H9 (cell line): ENCODE data around the gene BIRC7. TPM values are rescaled to one million over a fixed set of nuclear protein-coding genes. Genes with fewer than 3 reads are reported as not detected.

Source experiments
- DNase-seq: peaks from one replicate; pipeline ENCODE4 v3.0.0-alpha.2; 2017
- H2AFZ ChIP-seq: one replicate; pipeline ENCODE4 v1.6.1; 2013; ENCODE audit warnings: mild to moderate bottlenecking, low read length, control low read depth, moderate library complexity
- H2AK5ac ChIP-seq: 2 replicates; pipeline ENCODE4 v1.6.1; 2013; ENCODE audit warnings: low read length, control low read depth, mixed read lengths; ENCODE audit not compliant: insufficient read length
- H2BK120ac ChIP-seq: one replicate; pipeline ENCODE4 v1.6.1; 2013; ENCODE audit warnings: low read depth, mild to moderate bottlenecking, low read length, control low read depth, inconsistent platforms; ENCODE audit not compliant: poor library complexity, severe bottlenecking
- H2BK12ac ChIP-seq: 2 replicates; pipeline ENCODE4 v1.6.1; 2013; ENCODE audit warnings: low read length, control low read depth, mixed read lengths, low read depth; ENCODE audit not compliant: insufficient read length
- H2BK15ac ChIP-seq: 2 replicates; pipeline ENCODE4 v1.6.1; 2013; ENCODE audit warnings: low read depth, low read length, control low read depth
- H2BK20ac ChIP-seq: one replicate; pipeline ENCODE4 v1.6.1; 2013; ENCODE audit warnings: low read depth, mild to moderate bottlenecking, low read length, control low read depth, inconsistent platforms; ENCODE audit not compliant: poor library complexity, severe bottlenecking
- H2BK5ac ChIP-seq: 2 replicates; pipeline ENCODE4 v1.6.1; 2013; ENCODE audit warnings: low read length, control low read depth, mixed read lengths; ENCODE audit not compliant: insufficient read length
- H3K14ac ChIP-seq: 2 replicates; pipeline ENCODE4 v1.6.1; 2013; ENCODE audit warnings: low read length, control low read depth; ENCODE audit not compliant: insufficient read depth
- H3K18ac ChIP-seq: 2 replicates; pipeline ENCODE4 v1.6.1; 2013; ENCODE audit warnings: low read depth, mild to moderate bottlenecking, mixed read lengths, low read length, control low read depth; ENCODE audit not compliant: insufficient read length
- H3K23ac ChIP-seq: 2 replicates; pipeline ENCODE4 v1.6.1; 2013; ENCODE audit warnings: low read length, control low read depth, mixed read lengths, low read depth; ENCODE audit not compliant: insufficient read length
- H3K23me2 ChIP-seq: 2 replicates; pipeline ENCODE4 v1.6.1; 2013; ENCODE audit warnings: low read depth, mild to moderate bottlenecking, mixed read lengths, low read length, control low read depth; ENCODE audit not compliant: insufficient read length, poor library complexity, severe bottlenecking
- H3K27ac ChIP-seq: 2 replicates; pipeline ENCODE4 v1.5.1; 2013; ENCODE audit warnings: low read length, control low read depth, mixed read lengths, low read depth; ENCODE audit not compliant: insufficient read length
- H3K27me3 ChIP-seq: 2 replicates; pipeline ENCODE4 v1.6.1; 2013; ENCODE audit warnings: low read length, control low read depth, inconsistent platforms; ENCODE audit not compliant: insufficient read depth
- H3K4ac ChIP-seq: 2 replicates; pipeline ENCODE4 v1.6.1; 2013; ENCODE audit warnings: low read depth, mild to moderate bottlenecking, control low read depth, inconsistent platforms, low read length, moderate library complexity
- H3K4me1 ChIP-seq: 2 replicates; pipeline ENCODE4 v1.6.1; 2013; ENCODE audit warnings: low read length, control low read depth, inconsistent platforms; ENCODE audit not compliant: insufficient read depth
- H3K4me2 ChIP-seq: 2 replicates; pipeline ENCODE4 v1.6.1; 2013; ENCODE audit warnings: low read length, control low read depth, mixed read lengths; ENCODE audit not compliant: insufficient read length, insufficient read depth
- H3K56ac ChIP-seq: 2 replicates; pipeline ENCODE4 v1.6.1; 2013; ENCODE audit warnings: low read depth, mild to moderate bottlenecking, mixed read lengths, low read length, control low read depth; ENCODE audit not compliant: insufficient read length
- H3K79me1 ChIP-seq: 2 replicates; pipeline ENCODE4 v1.6.1; 2013; ENCODE audit warnings: low read depth, mild to moderate bottlenecking, moderate library complexity, low read length, control low read depth, inconsistent platforms; ENCODE audit not compliant: insufficient read depth, poor library complexity, severe bottlenecking
- H3K79me2 ChIP-seq: 2 replicates; pipeline ENCODE4 v1.6.1; 2013; ENCODE audit warnings: low read length, control low read depth, inconsistent platforms; ENCODE audit not compliant: insufficient read depth
- H3K9ac ChIP-seq: 2 replicates; pipeline ENCODE4 v1.6.1; 2013; ENCODE audit warnings: low read length, control low read depth, mixed read lengths; ENCODE audit not compliant: insufficient read length; ENCODE audit errors: extremely low read depth
- H3K9me3 ChIP-seq: one replicate; pipeline ENCODE4 v1.6.1; 2013; ENCODE audit warnings: low read depth, low read length, inconsistent platforms; ENCODE audit not compliant: control insufficient read depth
- H3T11ph ChIP-seq: one replicate; pipeline ENCODE4 v1.6.1; 2013; ENCODE audit warnings: mild to moderate bottlenecking, low read length, control low read depth, inconsistent platforms
- H4K20me1 ChIP-seq: one replicate; pipeline ENCODE4 v1.6.1; 2013; ENCODE audit not compliant: control insufficient read depth, insufficient read length, insufficient read depth
- H4K5ac ChIP-seq: 2 replicates; pipeline ENCODE4 v1.6.1; 2013; ENCODE audit warnings: low read depth, mild to moderate bottlenecking, mixed read lengths, low read length, control low read depth; ENCODE audit not compliant: insufficient read length
- H4K8ac ChIP-seq: replicated peaks from 2 replicates; pipeline ENCODE4 v1.6.1; 2013; ENCODE audit warnings: low read length, control low read depth, mixed read lengths, low read depth; ENCODE audit not compliant: insufficient read length
- H4K91ac ChIP-seq: 2 replicates; pipeline ENCODE4 v1.6.1; 2013; ENCODE audit warnings: low read depth, mild to moderate bottlenecking, moderate library complexity, mixed read lengths, low read length, control low read depth; ENCODE audit not compliant: insufficient read length
- H3K27ac Mint-ChIP-seq, 3 experiments: 2 replicates in 2 of 3; 3 replicates in 1 of 3; pipeline ENCODE4 v1.8.0; 2020 to 2021; ENCODE audit warnings: mixed read lengths in 3 of 3, mild to moderate bottlenecking in 1 of 3, moderate library complexity in 1 of 3
- H3K27me3 Mint-ChIP-seq: 2 replicates; pipeline ENCODE4 v1.8.0; 2021; ENCODE audit warnings: low read depth, mild to moderate bottlenecking, moderate library complexity, mixed read lengths
- H3K36me3 Mint-ChIP-seq, 3 experiments: 2 replicates in 2 of 3; 3 replicates in 1 of 3; pipeline ENCODE4 v1.8.0; 2020 to 2021; ENCODE audit warnings: low read depth in 3 of 3, mixed read lengths in 3 of 3; ENCODE audit not compliant: insufficient read depth in 1 of 3
- H3K4me1 Mint-ChIP-seq, 2 experiments: 2 replicates each; pipeline ENCODE4 v1.8.0; 2020; ENCODE audit warnings: mixed read lengths in 2 of 2
- H3K4me3 Mint-ChIP-seq, 2 experiments: 2 replicates in 1 of 2; 3 replicates in 1 of 2; pipeline ENCODE4 v1.8.0; 2020 to 2021; ENCODE audit warnings: mild to moderate bottlenecking in 2 of 2, mixed read lengths in 2 of 2, moderate library complexity in 1 of 2
- H3K9me3 Mint-ChIP-seq, 2 experiments: 2 replicates in 1 of 2; 3 replicates in 1 of 2; pipeline ENCODE4 v1.8.0; 2020; ENCODE audit warnings: mild to moderate bottlenecking in 2 of 2, mixed read lengths in 2 of 2, moderate library complexity in 1 of 2
- CTCF ChIP-seq: fragments of 200-600 bp; sonication (generic); conservative IDR thresholded peaks from 3 replicates; pipeline ENCODE4 v1.8.0; 2021; ENCODE audit warnings: antibody characterized with exemption, mild to moderate bottlenecking
- WGBS: extraction: QIAGEN DNeasy Blood & Tissue Kit; methylation state at CpG from one replicate; pipeline ENCODE4 v1.1.7; 2013; ENCODE audit warnings: missing lambda C conversion rate, low lambda C conversion rate, mixed read lengths; ENCODE audit not compliant: insufficient read length; ENCODE audit errors: extremely low coverage; 5-methylcytosine and 5-hydroxymethylcytosine counted together
- total RNA-seq: library from RNA; stranded (reverse); gene quantifications from 2 replicates; pipeline ENCODE4 v1.2.1, GENCODE V29; 2021

The BIRC7 gene
- total RNA-seq, 1 experiment from 2014 or later: not detected

- Histone ChIP-seq H4K8ac (no peak overlapping the region), H2AFZ (no peak overlapping the region), H2AK5ac (no peak overlapping the region), H3K4me1 (no peaks in the 10 kb centered on the region), H3K79me2 (no peaks in the 10 kb centered on the region), H3K14ac (no peak overlapping the region), H3K18ac (no peak overlapping the region), H2BK120ac (no peak overlapping the region), H2BK15ac (no peak overlapping the region), H4K20me1 (no peaks in the 10 kb centered on the region), H3K27ac (no peak overlapping the region), H3K9me3 (no peaks in the 10 kb centered on the region), H3K23me2 (peaks cover 3% of the 10 kb centered on the region), H3K56ac (no peak overlapping the region), H4K5ac (no peak overlapping the region), H3K4ac (no peak overlapping the region), H2BK5ac (no peak overlapping the region), H3K27me3 (no peaks in the 10 kb centered on the region), H4K91ac (no peak overlapping the region), H2BK12ac (no peak overlapping the region), H3K23ac (no peak overlapping the region), H3K79me1 (no peaks in the 10 kb centered on the region), H3T11ph (no peak overlapping the region), H2BK20ac (no peak overlapping the region), H3K4me2 (no peak overlapping the region), H3K9ac (no peak overlapping the region)
- Mint-ChIP-seq H3K9me3 (no peaks in the 10 kb centered on the region), H3K27me3 (peaks cover 1% of the 10 kb centered on the region; the same call in 1 of the 2 replicates), H3K27ac (no peak overlapping the region), H3K36me3 (peaks cover 6 to 48% (median 35%) of the 10 kb centered on the region in 3 experiments; a peak in 6 of 7 replicates), H3K4me1 (peaks cover 7% of the 10 kb centered on the region in 2 experiments; a peak in 3 of 4 replicates), H3K4me3 (no peak overlapping the region; a peak in 1 of 5 replicates)
- no peak for TF ChIP-seq CTCF
- DNase-seq: no peak
- WGBS: no CpG with 5 or more reads among the region's 55 CpGs
Measured at GRCh38 chr20:63287697-63288580, 52.2 kb downstream of the BIRC7 start.
